ENCODE measurements around the gene MEGF10.

The MEGF10 gene

DNA sequence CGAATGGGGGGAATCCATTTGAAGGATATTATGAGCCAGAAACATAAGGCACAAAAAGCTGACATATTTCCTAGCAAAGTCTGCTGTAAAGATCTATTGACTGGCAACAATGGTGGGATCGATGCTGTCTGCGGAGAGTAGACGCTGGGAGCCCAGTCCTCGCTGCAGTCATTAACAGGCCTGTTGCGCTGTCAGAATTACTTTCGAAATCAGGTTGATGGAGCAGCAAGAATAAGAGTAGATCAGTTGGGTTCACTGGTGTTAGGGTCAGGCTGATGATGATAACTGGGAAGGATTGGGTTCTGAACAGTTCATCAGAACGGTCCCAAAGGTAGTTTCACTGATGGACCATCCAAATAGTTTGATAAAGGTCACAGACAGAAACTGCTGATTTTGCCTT, 87.1 kb downstream of the MEGF10 start:
- no peak overlapping the region for H3K27ac ChIP-seq
- DNase-seq (ENCODE audit: low spot score): no peak
- no peak overlapping the region for H3K4me3 ChIP-seq
- TF ChIP-seq, protein P1, sequence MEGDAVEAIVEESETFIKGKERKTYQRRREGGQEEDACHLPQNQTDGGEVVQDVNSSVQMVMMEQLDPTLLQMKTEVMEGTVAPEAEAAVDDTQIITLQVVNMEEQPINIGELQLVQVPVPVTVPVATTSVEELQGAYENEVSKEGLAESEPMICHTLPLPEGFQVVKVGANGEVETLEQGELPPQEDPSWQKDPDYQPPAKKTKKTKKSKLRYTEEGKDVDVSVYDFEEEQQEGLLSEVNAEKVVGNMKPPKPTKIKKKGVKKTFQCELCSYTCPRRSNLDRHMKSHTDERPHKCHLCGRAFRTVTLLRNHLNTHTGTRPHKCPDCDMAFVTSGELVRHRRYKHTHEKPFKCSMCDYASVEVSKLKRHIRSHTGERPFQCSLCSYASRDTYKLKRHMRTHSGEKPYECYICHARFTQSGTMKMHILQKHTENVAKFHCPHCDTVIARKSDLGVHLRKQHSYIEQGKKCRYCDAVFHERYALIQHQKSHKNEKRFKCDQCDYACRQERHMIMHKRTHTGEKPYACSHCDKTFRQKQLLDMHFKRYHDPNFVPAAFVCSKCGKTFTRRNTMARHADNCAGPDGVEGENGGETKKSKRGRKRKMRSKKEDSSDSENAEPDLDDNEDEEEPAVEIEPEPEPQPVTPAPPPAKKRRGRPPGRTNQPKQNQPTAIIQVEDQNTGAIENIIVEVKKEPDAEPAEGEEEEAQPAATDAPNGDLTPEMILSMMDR (IDR thresholded peaks at IDR 0.05): no peak

DNA sequence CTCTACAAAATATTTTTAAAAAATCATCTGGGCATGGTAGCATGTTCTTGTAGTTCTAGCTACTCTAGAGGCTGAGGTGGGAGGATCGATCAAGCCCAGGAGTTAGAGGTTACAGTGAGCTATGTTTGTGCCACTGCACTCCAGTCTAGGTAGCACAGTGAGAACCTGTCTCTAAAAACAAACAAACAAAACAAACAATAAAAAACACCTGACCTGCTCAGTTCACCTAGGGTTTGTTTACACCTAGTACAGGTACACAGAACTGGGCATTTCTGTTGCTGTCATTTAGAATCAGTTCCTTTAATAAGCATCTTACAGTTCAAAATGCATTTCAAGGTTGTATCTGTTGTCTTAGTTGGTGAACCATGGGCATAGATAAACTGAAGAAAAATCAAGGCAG, 95.3 kb downstream of the MEGF10 start:
- Histone ChIP-seq H3K4me3 (no peak overlapping the region), H3K27ac (no peak overlapping the region)
- DNase-seq (ENCODE audit: low spot score): no peak
- TF ChIP-seq, protein P1 (IDR thresholded peaks at IDR 0.05): no peak

DNA sequence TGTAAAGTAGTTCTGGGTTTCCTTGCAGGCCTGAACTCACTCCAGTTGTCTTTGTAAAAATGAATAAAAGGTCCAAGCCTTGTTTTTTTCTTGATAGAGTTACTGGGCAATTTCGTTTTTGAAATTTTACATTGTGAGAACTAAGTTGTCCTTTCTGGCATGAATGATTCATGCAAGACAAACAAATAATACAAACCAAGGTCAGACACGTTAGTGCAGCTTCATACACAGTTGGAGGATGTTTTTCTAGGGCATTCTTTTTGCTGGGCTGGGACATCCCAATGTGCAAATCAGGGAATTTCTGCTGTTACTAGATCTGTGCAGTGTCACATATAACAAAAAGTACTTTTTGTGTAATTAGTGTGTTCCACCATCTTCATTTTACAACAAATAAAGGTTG, 96.0 kb downstream of the MEGF10 start:
- TF ChIP-seq, protein P1 (IDR thresholded peaks at IDR 0.05): no peak
- Histone ChIP-seq H3K4me3 (no peak overlapping the region), H3K27ac (no peak overlapping the region)
- no peak for DNase-seq (ENCODE audit: low spot score)

DNA sequence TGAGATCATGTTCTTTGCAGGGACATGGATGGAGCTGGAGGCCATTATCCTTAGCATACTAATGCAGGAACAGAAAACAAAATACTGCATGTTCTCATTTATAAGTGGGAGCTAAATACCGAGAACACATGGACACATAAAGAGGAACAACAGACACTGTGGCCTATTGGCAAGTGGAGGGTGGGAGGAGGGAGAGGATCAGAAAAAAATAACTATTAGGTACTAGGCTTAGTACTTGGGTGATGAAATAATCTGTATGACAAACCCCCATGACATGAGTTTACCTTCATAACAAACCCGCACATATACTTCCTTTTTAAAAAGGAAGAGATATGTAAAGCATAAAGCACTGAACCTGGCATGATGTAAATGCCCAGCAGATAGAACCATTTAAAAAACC, 99.0 kb downstream of the MEGF10 start:
- DNase-seq (ENCODE audit: low spot score): no peak
- no peak overlapping the region for H3K4me3 ChIP-seq
- no peak overlapping the region for H3K27ac ChIP-seq
- TF ChIP-seq, protein P1 (IDR thresholded peaks at IDR 0.05): no peak

DNA sequence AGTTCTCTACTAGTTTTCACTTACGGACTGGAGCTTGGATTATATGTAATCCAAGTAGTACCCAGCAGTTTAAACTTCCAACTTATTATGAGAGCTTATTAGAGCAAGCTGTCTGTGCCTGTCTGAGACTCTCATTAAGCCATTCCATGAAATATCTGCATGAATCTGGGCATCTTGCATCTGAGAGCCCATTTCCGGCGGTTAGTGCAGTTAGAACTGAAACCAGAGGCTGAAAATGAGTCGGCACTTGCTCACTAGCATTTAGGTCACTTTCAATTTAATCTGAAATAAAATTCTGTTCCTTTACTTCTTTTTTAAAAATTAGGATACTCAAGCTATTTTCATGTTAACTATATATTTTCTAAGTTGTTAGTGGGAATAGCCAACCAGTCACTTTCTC, 102.2 kb downstream of the MEGF10 start:
- Histone ChIP-seq H3K4me3 (no peak overlapping the region), H3K27ac (no peak overlapping the region)
- no peak for DNase-seq (ENCODE audit: low spot score)
- TF ChIP-seq, protein P1 (IDR thresholded peaks at IDR 0.05): no peak

DNA sequence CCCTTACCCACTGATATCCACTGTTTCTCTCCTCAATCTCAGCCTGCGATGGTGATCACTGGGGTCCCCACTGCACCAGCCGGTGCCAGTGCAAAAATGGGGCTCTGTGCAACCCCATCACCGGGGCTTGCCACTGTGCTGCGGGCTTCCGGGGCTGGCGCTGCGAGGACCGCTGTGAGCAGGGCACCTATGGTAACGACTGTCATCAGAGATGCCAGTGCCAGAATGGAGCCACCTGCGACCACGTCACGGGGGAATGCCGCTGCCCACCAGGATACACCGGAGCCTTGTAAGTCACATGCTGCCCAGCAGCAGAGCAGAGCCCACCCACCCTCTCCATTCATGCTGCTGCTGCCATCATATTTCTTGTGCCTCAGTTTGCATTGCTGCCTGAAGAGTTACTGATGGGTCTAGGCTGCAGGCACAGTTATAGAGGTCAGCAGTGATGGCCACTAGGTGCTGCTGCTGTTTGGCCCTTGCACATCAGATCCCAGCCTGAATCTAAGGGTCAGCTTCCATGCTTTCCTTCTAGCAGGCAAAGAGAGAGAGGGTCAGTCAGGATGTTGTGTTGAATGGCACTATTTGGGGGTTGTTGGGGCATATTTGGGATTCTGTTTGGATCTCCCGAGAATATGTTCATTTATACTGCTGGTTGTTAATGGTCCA, 106.0 kb downstream of the MEGF10 start:
- no peak overlapping the region for H3K4me3 ChIP-seq
- no peak overlapping the region for H3K27ac ChIP-seq
- TF ChIP-seq, protein P1 (IDR thresholded peaks at IDR 0.05): no peak
- no peak for DNase-seq (ENCODE audit: low spot score)

DNA sequence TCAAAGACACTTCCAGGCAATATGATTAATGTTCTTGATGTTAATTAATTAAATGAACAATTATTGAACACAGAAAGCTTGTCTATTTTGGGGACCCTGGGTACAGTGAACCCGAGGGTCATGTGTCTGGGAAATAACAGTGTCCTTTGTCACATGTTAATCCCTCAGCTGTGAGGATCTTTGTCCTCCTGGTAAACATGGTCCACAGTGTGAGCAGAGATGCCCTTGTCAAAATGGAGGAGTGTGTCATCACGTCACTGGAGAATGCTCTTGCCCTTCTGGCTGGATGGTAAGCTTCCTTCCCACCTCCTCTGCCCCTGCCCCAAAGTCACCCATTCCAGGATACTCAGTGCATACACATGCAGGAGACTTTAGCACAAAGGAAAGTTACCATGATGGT, 107.9 kb downstream of the MEGF10 start:
- no peak for DNase-seq (ENCODE audit: low spot score)
- H3K4me3 ChIP-seq: no peak overlapping the region
- no peak overlapping the region for H3K27ac ChIP-seq
- TF ChIP-seq, protein P1 (IDR thresholded peaks at IDR 0.05): no peak
